GM18511 (cell line): ENCODE measurements around the gene ASGR2.

Source experiments
- ATAC-seq: cut with Tn5 transposase; IDR thresholded peaks from one replicate; pipeline ENCODE4 v1.9.1; 2021; ENCODE audit warnings: mild to moderate bottlenecking, moderate library complexity; ENCODE audit not compliant: unreplicated experiment

The ASGR2 gene

GRCh38 chr17:7068268-7068667 is 46.4 kb downstream of the ASGR2 start:
- no peak for ATAC-seq

DNA sequence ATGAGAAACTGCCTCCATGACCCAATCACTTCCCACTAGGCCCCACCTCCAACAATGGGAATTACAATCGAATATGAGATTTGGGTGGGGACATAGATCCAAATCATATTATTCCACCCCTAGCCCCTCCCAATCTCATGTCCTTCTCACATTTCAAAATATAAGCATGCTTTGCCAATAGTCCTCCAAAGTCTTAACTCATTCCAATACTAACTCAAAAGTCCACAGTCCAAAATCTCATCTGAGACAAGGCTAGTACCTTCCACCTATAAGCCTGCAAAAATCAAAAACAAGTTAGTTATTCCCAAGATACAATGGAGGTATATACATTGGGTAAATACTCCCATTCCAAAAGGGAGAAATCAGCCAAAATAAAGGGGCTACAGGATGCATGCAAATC is 47.4 kb downstream of the ASGR2 start:
- no peak for ATAC-seq

GRCh38 chr17:7064261-7064660 is 50.4 kb downstream of the ASGR2 start:
- no peak for ATAC-seq

DNA sequence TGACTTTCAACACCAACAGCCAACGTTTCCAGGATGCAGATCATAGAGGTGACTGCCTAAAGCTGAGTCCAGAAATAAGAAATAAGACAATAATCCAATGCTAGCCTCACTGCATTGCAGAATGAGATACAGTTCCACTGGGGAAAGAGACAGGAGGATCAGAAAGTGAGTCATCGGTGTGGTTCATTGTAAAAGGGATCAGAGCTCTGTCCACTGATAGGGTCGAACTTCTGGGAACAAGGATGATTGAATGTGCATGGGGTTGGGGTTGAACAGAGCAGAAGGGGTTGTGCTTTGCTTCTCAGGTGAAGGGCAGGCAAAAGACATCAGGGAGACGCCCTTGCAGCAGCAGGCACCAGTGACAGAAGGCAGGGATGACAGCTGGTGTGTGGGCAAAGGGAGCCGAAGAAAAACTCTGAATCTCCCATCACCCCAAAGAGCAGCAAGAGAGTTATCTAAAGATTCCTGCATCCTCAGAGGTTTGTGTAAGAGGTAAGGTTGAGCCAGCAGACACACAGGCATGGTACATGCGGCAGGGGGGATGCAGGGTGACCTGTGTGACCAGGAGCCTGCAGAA is 51.0 kb downstream of the ASGR2 start:
- no peak for ATAC-seq

DNA sequence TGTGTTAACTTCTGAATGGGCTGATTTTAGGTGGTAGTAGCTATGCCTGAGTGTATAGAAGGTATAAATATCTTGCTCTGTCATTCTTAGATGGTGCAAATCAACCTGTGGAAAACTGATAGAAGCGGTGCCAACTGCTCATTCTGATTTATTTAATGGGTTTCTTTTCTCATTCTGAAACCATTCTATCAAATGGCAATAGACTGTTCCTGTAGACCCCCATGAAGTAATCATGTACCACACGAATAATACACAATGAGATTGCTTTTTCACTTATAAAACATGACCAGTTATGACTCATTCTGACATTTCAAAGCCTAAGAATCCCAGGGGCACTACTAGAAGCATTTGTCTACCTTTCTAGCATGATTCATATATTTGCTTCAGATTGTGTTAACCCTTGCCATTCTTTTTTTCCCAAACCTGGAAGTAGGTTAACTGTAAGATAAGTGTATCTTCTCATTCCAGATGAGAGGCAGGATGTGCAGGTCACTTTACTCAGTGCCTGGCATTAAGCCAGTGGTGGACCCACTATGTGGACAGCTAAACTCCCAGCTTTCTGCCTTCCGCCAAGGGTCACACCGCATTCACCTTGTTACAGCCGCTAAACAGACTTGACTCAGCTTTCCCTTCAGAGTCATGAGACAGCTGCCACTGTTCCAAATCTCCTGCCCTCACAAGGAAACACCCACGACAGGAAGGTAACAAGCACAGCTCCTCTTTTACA is 54.3 kb downstream of the ASGR2 start:
- ATAC-seq: no peak

- ATAC-seq: no peak
These were observed 55.7 kb downstream of the ASGR2 start for GRCh38 chr17:7058831-7059447.

GRCh38 chr17:7056386-7056785 is 58.2 kb downstream of the ASGR2 start:
- no peak for ATAC-seq
